ENCODE measurements around the gene BICD2. TPM values are rescaled to one million over a fixed set of nuclear protein-coding genes. Genes with fewer than 3 reads are reported as not detected.

The BICD2 gene
- total and polyA plus RNA-seq, 9 donors: 24.0 to 37.1 (median 29.7) TPM

DNA sequence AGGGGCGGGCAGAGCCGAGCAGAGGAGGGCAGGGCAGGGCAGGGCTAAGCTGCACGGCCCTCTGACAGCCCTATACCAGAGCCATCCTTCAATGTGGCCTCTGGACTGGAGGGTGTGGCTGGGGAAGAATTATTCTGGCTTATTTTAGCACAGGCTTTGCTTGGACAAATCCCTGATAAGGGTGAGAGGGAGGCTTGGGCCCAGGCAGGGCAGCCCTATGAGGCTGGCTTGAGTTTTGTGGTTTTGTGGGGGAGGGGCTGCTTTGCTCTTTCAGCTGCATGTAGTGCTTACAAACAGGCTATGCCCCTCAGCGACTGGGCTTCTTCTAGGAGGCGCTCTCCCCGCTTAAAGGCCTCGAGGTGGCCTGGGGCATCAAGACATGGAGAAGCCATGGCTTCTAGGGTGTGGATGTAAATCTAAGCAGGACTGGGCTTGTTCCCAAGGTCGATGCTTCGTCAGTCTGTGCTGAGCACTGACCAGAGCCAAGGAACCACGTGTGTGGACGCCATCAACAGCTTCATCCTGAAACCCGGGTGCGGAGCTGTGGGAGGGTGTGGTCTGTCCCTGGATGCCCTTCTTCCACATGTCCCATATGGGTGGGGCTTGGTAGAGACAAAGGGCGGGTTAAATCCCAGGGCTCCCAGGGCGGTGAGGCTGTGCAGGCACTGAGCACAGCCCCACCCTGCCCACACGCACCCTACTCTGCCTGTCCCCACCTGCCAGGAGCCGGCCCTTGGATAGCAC is 49.0 kb downstream of the BICD2 start:
- DNase-seq: peak; percentile 38
- Histone ChIP-seq H3K4me1 (ENCODE audit: control insufficient read depth, insufficient read depth, low read length) (no peaks in the 10 kb centered on the region), H3K36me3 (ENCODE audit: control insufficient read depth, insufficient read depth, low read length) (peaks cover 89% of the 10 kb centered on the region), H3K27ac (ENCODE audit: low read length) (no peak overlapping the region), H3K9me3 (replicated peaks; ENCODE audit: control insufficient read depth, low read depth, low read length) (no peaks in the 10 kb centered on the region), H3K4me3 (ENCODE audit: low read length) (no peak overlapping the region), H3K27me3 (ENCODE audit: control insufficient read depth, insufficient read depth, low read length) (no peaks in the 10 kb centered on the region)
- 74% methylated on average over 8 of the region's 17 CpGs for WGBS (ENCODE audit: insufficient coverage)

DNA sequence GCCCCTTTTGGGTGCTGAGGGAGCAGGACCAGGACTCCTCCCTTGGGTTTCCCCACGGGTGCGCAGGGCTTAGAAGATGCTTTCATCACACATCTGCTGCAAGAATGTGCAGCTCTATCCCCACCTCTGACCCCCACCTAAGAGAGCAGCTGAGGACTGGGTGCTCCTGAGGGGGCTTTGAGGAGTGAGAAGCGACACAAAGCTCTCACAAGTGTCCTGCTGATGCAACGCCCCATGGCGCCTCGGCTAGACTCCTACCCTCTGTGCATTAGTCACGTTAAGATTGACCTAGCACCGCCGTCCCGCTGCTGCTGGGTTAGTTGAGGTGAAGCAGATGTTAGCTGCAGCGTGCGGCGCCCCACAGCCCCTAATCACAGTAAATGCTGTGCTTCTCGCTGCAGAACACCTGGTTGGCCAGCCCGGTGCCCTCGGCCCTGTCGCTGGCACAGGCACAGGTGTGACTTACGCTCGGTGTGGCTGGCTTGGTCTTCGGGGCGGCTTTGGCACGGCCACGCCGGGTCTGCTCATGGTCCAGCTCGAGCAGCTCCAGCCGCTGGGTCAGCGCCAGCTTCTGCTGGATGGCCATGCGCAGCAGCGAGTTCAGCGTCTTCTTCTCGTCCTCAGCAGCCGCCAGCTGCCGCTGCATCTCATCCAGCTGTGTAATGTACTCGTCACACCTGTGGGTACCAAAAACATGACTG is 49.7 kb downstream of the BICD2 start:
- 93% methylated on average over 29 of the region's 34 CpGs for WGBS (ENCODE audit: insufficient coverage)
- no peak for DNase-seq
- Histone ChIP-seq H3K27me3 (ENCODE audit: control insufficient read depth, insufficient read depth, low read length) (no peaks in the 10 kb centered on the region), H3K36me3 (ENCODE audit: control insufficient read depth, insufficient read depth, low read length) (peaks cover 90% of the 10 kb centered on the region), H3K27ac (ENCODE audit: low read length) (no peak overlapping the region), H3K9me3 (replicated peaks; ENCODE audit: control insufficient read depth, low read depth, low read length) (no peaks in the 10 kb centered on the region), H3K4me1 (ENCODE audit: control insufficient read depth, insufficient read depth, low read length) (no peaks in the 10 kb centered on the region), H3K4me3 (ENCODE audit: low read length) (no peak overlapping the region)

DNA sequence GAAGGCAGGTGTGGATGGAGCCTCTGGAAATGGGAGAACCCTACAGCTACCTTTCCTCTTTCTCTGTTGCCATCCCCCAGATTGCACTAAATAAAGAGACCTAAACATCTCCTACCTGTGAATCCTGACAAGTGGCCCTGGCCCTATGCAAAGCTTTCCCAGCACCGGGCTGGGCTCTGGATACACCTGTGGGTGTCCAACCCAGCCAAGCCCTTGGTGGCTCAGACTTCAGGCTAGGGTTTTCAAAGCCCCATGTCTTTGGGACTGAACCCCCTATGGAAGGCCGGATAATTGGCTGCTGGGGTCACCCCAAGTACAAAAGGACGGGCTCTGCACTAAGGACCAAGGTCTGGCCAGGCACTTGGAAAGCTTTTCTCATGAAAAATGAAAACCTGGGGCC is 50.6 kb downstream of the BICD2 start:
- Histone ChIP-seq H3K27me3 (ENCODE audit: control insufficient read depth, insufficient read depth, low read length) (no peaks in the 10 kb centered on the region), H3K4me3 (ENCODE audit: low read length) (no peak overlapping the region), H3K27ac (ENCODE audit: low read length) (no peak overlapping the region), H3K4me1 (ENCODE audit: control insufficient read depth, insufficient read depth, low read length) (no peaks in the 10 kb centered on the region), H3K9me3 (replicated peaks; ENCODE audit: control insufficient read depth, low read depth, low read length) (no peaks in the 10 kb centered on the region), H3K36me3 (ENCODE audit: control insufficient read depth, insufficient read depth, low read length) (peaks cover 90% of the 10 kb centered on the region)
- DNase-seq: no peak
- WGBS (ENCODE audit: insufficient coverage): 96% methylated on average over 2 of the region's 3 CpGs

DNA sequence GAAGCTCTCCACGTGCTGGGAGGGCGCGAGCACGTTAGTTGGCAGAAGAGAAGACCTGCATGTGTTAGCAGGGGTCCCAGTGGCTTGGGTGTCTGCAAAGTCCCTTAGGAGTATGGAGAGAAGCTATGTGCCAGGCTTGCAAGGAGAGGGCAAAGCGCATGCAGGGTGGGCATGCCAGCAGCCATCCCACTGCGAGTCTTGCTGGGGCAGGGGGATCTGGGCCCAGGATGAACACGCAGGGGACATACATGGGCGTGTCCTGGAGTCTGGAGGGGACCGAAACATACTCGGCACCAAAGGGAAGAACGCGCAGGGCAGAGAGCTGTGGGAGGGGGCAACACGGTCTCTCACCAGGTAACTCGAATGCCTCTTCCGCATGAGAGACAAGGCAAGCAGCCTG is 51.1 kb downstream of the BICD2 start:
- Histone ChIP-seq H3K9me3 (replicated peaks; ENCODE audit: control insufficient read depth, low read depth, low read length) (no peaks in the 10 kb centered on the region), H3K4me3 (ENCODE audit: low read length) (no peak overlapping the region)
- 92% methylated on average over 15 of the region's 15 CpGs for WGBS (ENCODE audit: insufficient coverage)

DNA sequence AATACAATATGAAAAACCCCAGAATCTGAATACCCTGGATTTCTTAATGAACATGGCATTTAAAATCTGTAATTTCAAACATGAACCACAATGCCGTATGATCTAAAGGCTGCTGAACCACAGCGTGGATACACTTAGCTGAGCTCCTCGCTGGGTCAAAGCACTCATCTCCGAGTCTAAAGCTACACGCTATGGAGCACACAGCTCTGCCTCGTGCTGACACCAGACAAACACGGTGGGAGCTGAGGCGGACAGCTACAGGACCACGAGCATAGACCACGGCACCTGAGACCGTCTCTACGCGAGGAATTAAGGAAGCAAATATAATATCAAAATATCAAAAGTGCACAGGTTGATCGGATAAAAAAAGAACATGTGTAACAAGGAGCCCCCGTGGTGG is 51.9 kb downstream of the BICD2 start:
- no peak for DNase-seq
- Histone ChIP-seq H3K27ac (ENCODE audit: low read length) (no peak overlapping the region), H3K36me3 (ENCODE audit: control insufficient read depth, insufficient read depth, low read length) (peaks cover 79% of the 10 kb centered on the region), H3K27me3 (ENCODE audit: control insufficient read depth, insufficient read depth, low read length) (no peaks in the 10 kb centered on the region), H3K4me3 (ENCODE audit: low read length) (no peak overlapping the region), H3K9me3 (replicated peaks; ENCODE audit: control insufficient read depth, low read depth, low read length) (no peaks in the 10 kb centered on the region), H3K4me1 (ENCODE audit: control insufficient read depth, insufficient read depth, low read length) (no peaks in the 10 kb centered on the region)
- 94% methylated on average over 7 of the region's 15 CpGs for WGBS (ENCODE audit: insufficient coverage)

More for the DNA sequence above, 51.1 kb downstream of the BICD2 start:
- no peak for DNase-seq
- Histone ChIP-seq H3K36me3 (ENCODE audit: control insufficient read depth, insufficient read depth, low read length) (peaks cover 87% of the 10 kb centered on the region), H3K4me1 (ENCODE audit: control insufficient read depth, insufficient read depth, low read length) (no peaks in the 10 kb centered on the region), H3K27ac (ENCODE audit: low read length) (no peak overlapping the region), H3K27me3 (ENCODE audit: control insufficient read depth, insufficient read depth, low read length) (no peaks in the 10 kb centered on the region)

DNA sequence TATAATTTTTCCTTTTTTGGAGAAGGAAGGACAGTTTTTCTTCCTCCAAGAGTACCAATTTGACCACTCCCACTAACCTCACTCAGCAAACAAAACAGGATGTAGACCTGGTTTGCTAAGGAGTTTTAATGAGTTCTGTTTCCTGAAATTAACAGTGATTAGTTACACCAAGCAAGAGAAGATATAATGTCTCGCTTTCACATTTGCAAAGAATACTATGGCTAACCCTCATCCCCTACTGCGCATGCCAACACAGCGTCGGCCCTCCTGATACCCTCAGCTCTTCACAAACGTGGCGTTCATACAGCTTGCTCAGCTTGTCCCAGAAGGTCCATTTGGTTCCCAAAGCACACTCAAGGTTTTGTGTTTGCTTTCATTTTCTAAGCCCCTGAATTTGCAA is 52.8 kb downstream of the BICD2 start:
- H3K27me3 ChIP-seq (ENCODE audit: control insufficient read depth, insufficient read depth, low read length): no peaks in the 10 kb centered on the region
- H3K27ac ChIP-seq (ENCODE audit: low read length): no peak overlapping the region
- no peaks in the 10 kb centered on the region for H3K9me3 ChIP-seq (replicated peaks; ENCODE audit: control insufficient read depth, low read depth, low read length)
- no peak overlapping the region for H3K4me3 ChIP-seq (ENCODE audit: low read length)
- WGBS (ENCODE audit: insufficient coverage): 78% methylated on average over 5 of the region's 6 CpGs
- no peaks in the 10 kb centered on the region for H3K4me1 ChIP-seq (ENCODE audit: control insufficient read depth, insufficient read depth, low read length)
- no peak for DNase-seq
- peaks cover 70% of the 10 kb centered on the region for H3K36me3 ChIP-seq (ENCODE audit: control insufficient read depth, insufficient read depth, low read length)

DNA sequence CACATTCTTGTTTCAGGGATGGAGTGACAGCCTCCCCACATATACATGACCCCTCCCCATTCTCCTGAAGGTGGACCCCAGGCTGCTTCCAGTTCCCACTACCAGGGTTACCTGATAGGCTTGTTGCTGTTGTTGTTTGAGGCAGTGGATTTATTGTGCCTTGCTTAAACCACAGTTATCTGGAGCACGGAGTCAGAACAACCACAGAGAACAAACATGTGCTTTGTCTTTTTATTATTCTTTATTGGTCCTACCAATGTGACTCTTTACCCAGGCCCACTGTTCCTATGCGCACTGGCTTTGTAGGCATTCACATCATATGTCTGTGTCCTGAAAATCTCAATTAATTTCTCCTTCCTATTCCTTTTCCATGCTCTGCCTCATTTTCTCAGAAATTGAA is 53.5 kb downstream of the BICD2 start:
- DNase-seq: no peak
- Histone ChIP-seq H3K27ac (ENCODE audit: low read length) (no peak overlapping the region), H3K36me3 (ENCODE audit: control insufficient read depth, insufficient read depth, low read length) (peaks cover 63% of the 10 kb centered on the region), H3K27me3 (ENCODE audit: control insufficient read depth, insufficient read depth, low read length) (no peaks in the 10 kb centered on the region), H3K4me3 (ENCODE audit: low read length) (no peak overlapping the region), H3K4me1 (ENCODE audit: control insufficient read depth, insufficient read depth, low read length) (no peaks in the 10 kb centered on the region), H3K9me3 (replicated peaks; ENCODE audit: control insufficient read depth, low read depth, low read length) (no peaks in the 10 kb centered on the region)
- no CpG with 5 or more reads among the region's 2 CpGs for WGBS (ENCODE audit: insufficient coverage)

DNA sequence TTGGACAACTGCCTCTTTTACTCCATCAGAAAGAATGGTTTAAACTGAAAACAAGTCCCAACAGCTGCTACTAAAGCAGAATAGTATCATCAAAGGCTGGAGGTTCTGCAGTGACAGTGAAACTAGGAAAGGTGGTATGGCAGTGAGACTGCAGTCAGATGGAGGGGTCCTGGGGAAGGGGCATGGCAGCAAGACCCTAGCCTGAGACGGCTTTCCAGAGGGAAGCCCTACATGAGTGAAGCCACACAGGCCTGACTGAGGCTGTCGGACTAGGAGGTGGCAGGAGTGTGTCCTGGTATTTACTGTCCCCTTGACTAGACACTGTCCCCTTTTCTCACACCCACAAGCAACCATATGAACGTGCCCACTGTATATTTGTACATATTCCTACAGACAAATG is 54.3 kb downstream of the BICD2 start:
- Histone ChIP-seq H3K36me3 (ENCODE audit: control insufficient read depth, insufficient read depth, low read length) (peaks cover 55% of the 10 kb centered on the region), H3K4me1 (ENCODE audit: control insufficient read depth, insufficient read depth, low read length) (no peaks in the 10 kb centered on the region), H3K9me3 (replicated peaks; ENCODE audit: control insufficient read depth, low read depth, low read length) (no peaks in the 10 kb centered on the region), H3K4me3 (ENCODE audit: low read length) (no peak overlapping the region), H3K27ac (ENCODE audit: low read length) (no peak overlapping the region), H3K27me3 (ENCODE audit: control insufficient read depth, insufficient read depth, low read length) (no peaks in the 10 kb centered on the region)
- DNase-seq: no peak
- 100% methylated on average over 1 of the region's 3 CpGs for WGBS (ENCODE audit: insufficient coverage)

DNA sequence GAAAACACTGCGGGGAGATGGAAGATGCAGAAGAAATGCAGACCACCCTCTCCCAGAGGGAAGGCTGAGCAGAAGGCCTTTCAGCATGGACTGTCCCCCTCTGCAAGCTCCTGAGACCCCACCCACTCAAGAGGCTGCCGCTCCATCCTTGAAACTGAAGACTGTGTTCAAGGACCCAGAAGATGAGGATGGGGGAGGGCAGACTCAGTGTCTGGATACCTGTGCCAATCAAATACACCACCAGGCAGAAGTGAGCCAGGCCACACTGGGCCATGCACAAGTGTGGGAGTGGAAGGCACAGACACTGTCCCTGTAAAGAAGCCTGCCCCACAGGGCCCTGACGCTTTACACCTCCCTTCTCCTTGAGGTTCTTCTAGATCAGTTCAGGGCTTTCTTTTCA is 54.7 kb downstream of the BICD2 start:
- no peaks in the 10 kb centered on the region for H3K27me3 ChIP-seq (ENCODE audit: control insufficient read depth, insufficient read depth, low read length)
- H3K4me1 ChIP-seq (ENCODE audit: control insufficient read depth, insufficient read depth, low read length): no peaks in the 10 kb centered on the region
- DNase-seq: no peak
- 100% methylated on average over 1 of the region's 3 CpGs for WGBS (ENCODE audit: insufficient coverage)
- H3K36me3 ChIP-seq (ENCODE audit: control insufficient read depth, insufficient read depth, low read length): peaks cover 51% of the 10 kb centered on the region
- H3K27ac ChIP-seq (ENCODE audit: low read length): no peak overlapping the region
- no peaks in the 10 kb centered on the region for H3K9me3 ChIP-seq (replicated peaks; ENCODE audit: control insufficient read depth, low read depth, low read length)
- no peak overlapping the region for H3K4me3 ChIP-seq (ENCODE audit: low read length)

DNA sequence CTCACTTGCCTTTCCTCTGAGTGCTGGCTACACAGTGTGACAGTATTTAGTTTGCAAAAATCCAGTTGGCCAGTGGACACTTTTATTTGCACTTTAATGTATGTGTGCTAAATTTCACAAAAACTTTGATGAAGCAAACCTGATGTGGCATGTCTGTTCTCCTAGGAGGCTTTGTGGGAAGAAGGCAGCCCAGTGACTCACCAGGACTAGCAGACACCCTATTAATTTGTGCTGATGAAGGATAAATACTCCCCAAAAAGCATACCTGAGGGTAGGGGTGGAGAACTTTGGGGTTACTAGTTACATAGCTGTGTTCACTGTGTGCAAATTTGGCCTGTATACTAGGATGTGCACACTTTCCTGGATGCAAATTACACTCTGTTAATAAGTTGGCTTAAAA is 55.4 kb downstream of the BICD2 start:
- peaks cover 44% of the 10 kb centered on the region for H3K36me3 ChIP-seq (ENCODE audit: control insufficient read depth, insufficient read depth, low read length)
- no peak overlapping the region for H3K27ac ChIP-seq (ENCODE audit: low read length)
- H3K4me3 ChIP-seq (ENCODE audit: low read length): no peak overlapping the region
- no peaks in the 10 kb centered on the region for H3K9me3 ChIP-seq (replicated peaks; ENCODE audit: control insufficient read depth, low read depth, low read length)
- no peak for DNase-seq
- H3K27me3 ChIP-seq (ENCODE audit: control insufficient read depth, insufficient read depth, low read length): no peaks in the 10 kb centered on the region
- H3K4me1 ChIP-seq (ENCODE audit: control insufficient read depth, insufficient read depth, low read length): no peaks in the 10 kb centered on the region
